ENCODE data around the gene CTNNA3. TPM values are rescaled to one million over a fixed set of nuclear protein-coding genes. Genes with fewer than 3 reads are reported as not detected.

CTNNA3 gene
- total RNA-seq, 1 experiment from 2014 or later, result 0.32 TPM

DNA sequence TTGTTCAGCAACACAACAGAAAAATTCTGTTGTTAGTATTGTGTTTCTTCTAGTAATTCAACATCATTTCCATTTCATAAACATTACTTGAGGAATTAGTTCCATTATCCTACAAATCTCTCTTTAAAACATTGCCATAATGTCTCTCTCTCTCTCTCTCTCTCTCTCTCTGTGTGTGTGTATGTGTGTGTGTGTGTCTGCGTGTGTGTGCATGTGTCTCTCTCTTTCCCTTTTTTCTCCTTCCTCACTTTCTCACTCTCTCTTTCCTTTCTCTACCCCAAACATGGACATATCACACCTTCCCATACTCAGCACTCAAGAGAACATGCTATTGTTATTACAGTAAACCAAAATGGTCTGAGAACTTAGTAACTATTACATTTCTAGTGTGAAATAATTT is 753.6 kb downstream of the CTNNA3 start (continued):
- TF ChIP-seq, protein P1, sequence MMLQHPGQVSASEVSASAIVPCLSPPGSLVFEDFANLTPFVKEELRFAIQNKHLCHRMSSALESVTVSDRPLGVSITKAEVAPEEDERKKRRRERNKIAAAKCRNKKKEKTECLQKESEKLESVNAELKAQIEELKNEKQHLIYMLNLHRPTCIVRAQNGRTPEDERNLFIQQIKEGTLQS (IDR thresholded peaks at IDR 0.05), result no peak

DNA sequence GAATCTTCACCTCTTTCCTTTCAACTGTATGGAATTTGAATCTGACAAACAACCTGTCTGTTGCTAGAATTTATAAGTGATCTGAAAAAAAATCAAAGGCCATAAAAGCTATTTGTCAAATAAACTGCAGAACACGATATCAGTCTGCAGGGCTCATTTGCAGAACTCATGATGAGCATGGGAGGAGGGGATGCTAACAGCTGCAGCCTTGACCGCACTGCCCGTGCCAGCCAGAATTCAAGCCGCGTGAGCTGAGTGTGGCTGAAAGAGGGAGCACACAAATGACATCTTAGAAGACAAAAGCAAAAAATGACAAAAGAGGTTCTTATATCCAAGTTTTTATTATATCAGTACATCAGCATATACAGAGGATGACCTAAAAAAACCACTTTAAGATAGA is 754.5 kb downstream of the CTNNA3 start:
- TF ChIP-seq RAD21 (IDR thresholded peaks at IDR 0.05; ENCODE audit: low read depth) (no peak), ELF1 (IDR thresholded peaks at IDR 0.05; ENCODE audit: borderline replicate concordance, low read depth) (no peak), ZNF274 (IDR thresholded peaks at IDR 0.05; ENCODE audit: low read depth, low read length) (no peak), FOSL1 (IDR thresholded peaks at IDR 0.05; ENCODE audit: low read depth) (no peak), CBX3 (IDR thresholded peaks at IDR 0.05; ENCODE audit: low read depth) (no peak), EZH2 (IDR thresholded peaks at IDR 0.05) (no peak), EGR1 (IDR thresholded peaks at IDR 0.05; ENCODE audit: low read depth) (no peak), YY1 (IDR thresholded peaks at IDR 0.05; ENCODE audit: extremely low read depth, insufficient replicate concordance, low read depth, low read length) (no peak), JUND (IDR thresholded peaks at IDR 0.05) (no peak)
- TF ChIP-seq, protein P1 (IDR thresholded peaks at IDR 0.05), result no peak
- TF ChIP-seq, protein P2, sequence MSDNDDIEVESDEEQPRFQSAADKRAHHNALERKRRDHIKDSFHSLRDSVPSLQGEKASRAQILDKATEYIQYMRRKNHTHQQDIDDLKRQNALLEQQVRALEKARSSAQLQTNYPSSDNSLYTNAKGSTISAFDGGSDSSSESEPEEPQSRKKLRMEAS (IDR thresholded peaks at IDR 0.05), result no peak
- H3K27me3 ChIP-seq (ENCODE audit: insufficient read depth, low read length), result no peaks in the 10 kb centered on the region
- no peak for ATAC-seq

More for the DNA sequence above, 754.5 kb downstream of the CTNNA3 start:
- no peak for DNase-seq (ENCODE audit: low read depth, low spot score)
- H3K79me2 ChIP-seq (ENCODE audit: insufficient read depth, low read length), result no peaks in the 10 kb centered on the region
- no peaks in the 10 kb centered on the region for H3K36me3 ChIP-seq (ENCODE audit: control insufficient read depth in 1 of 2, insufficient read depth in 2 of 2, low read length in 2 of 2)
- H3K9me2 ChIP-seq (ENCODE audit: insufficient read depth), result no peaks in the 10 kb centered on the region
- H3K4me1 ChIP-seq (ENCODE audit: control insufficient read depth in 1 of 2, insufficient read depth in 2 of 2, low read length in 2 of 2), result no peaks in the 10 kb centered on the region
- no peak overlapping the region for H3K4me3 ChIP-seq (replicated peaks in 1 of 2; ENCODE audit: low read depth in 1 of 2, low read length in 2 of 2)
- H3K9ac ChIP-seq (ENCODE audit: low read length), result no peak overlapping the region
- no peaks in the 10 kb centered on the region for H3K9me3 ChIP-seq (ENCODE audit: control insufficient read depth in 1 of 2, insufficient read depth in 1 of 2, low read depth in 1 of 2, low read length in 2 of 2)
- H4K20me1 ChIP-seq (ENCODE audit: insufficient read depth), result no peaks in the 10 kb centered on the region
- ChIA-PET CTCF (interaction anchor here (1.3 kb wide), 1 partner anchor 10 kb away, joined by 4 read pairs; no protein-coding TSS in a partner anchor), POLR2A (no interaction called here), RAD21 (ENCODE audit: low non-redundant PET in 1 of 2, low total read pairs in 2 of 2, uncharacterized antibody in 2 of 2, unreplicated experiment in 2 of 2) (no interaction called here)
- intact Hi-C loops (cut with micrococcal nuclease), result no loop called here
- H2AFZ ChIP-seq (ENCODE audit: low read depth, low read length, poor library complexity, severe bottlenecking), result no peak overlapping the region
- no peak overlapping the region for H3K27ac ChIP-seq (ENCODE audit: low read depth, low read length)
- no TSS peak for BruUV-seq (replicated peaks)
- H3K4me2 ChIP-seq (ENCODE audit: low read length), result no peak overlapping the region
